ENCODE data around the gene ST3GAL4. TPM values are rescaled to one million over a fixed set of nuclear protein-coding genes. Genes with fewer than 3 reads are reported as not detected.

Gene ST3GAL4
- total and polyA plus RNA-seq, 9 of the 15 experiments (the other 6 are each of a cell fraction or from before 2014, with no cell fraction given) = 0.27 to 22.9 (median 10.5) TPM

DNA sequence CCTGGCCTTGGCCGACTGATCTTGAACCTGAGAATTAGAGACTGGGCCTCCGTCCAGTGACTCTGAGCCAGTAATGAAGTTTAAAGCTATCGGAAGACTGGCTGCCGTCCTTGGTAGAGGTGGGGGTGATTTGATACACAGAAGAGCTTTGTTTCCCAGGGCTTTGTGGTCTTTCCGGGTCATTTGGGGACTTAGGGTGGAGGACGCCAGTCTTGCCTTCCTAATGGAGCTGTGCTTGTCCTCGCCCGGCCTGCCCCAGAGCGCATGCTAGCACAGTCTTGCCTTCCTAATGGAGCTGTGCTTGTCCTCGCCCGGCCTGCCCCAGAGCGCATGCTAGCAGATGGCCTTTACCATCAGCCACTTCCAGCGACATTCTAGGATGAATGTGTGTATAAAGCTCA lies 65.8 kb downstream of the ST3GAL4 start:
- WGBS (ENCODE audit: insufficient coverage, low coverage, missing lambda C conversion rate) = 66% methylated on average over 13 of the region's 13 CpGs
- no peak for FAIRE-seq
- Histone ChIP-seq H3K27ac (ENCODE audit: extremely low read depth, low read depth, low read length) (no peak overlapping the region), H3K9me3 (replicated peaks; ENCODE audit: control insufficient read depth, insufficient read depth, low read depth, low read length) (no peaks in the 10 kb centered on the region), H3K27me3 (ENCODE audit: control insufficient read depth in 2 of 2, insufficient read depth in 2 of 2, low read length in 2 of 2) (peaks cover 25 to 41% of the 10 kb centered on the region in 2 experiments), H3K79me2 (ENCODE audit: control insufficient read depth, insufficient read depth, low read length) (no peaks in the 10 kb centered on the region), H4K20me1 (replicated peaks; ENCODE audit: control insufficient read depth, insufficient read depth, low read length) (peaks cover 56% of the 10 kb centered on the region), H3K9me1 (ENCODE audit: control insufficient read depth, insufficient read depth, low read length) (no peaks in the 10 kb centered on the region), H3K9ac (ENCODE audit: insufficient read depth in 1 of 2, low read depth in 2 of 2, low read length in 2 of 2) (no peak overlapping the region), H2AFZ (ENCODE audit: low read depth, low read length) (no peak overlapping the region), H3K4me1 (replicated peaks in 1 of 2; ENCODE audit: control insufficient read depth in 2 of 2, insufficient read depth in 2 of 2, low read length in 2 of 2) (peaks cover 9 to 13% of the 10 kb centered on the region in 2 experiments; a peak in 4 of 5 replicates), H3K4me3 (no peak overlapping the region), H3K4me2 (ENCODE audit: insufficient read depth, low read length) (no peak overlapping the region), H3K36me3 (ENCODE audit: control insufficient read depth, insufficient read depth, low read length) (no peaks in the 10 kb centered on the region)
- in situ Hi-C loops (cut with MboI) = loop anchor here (25.0 kb wide), 1 partner anchor 109 kb away; the partner anchor contains the start of gene DCPS
- TF ChIP-seq NR1H2 (CRISPR knock-in tag; IDR thresholded peaks at IDR 0.05) = no peak
- TF ChIP-seq, protein P1, sequence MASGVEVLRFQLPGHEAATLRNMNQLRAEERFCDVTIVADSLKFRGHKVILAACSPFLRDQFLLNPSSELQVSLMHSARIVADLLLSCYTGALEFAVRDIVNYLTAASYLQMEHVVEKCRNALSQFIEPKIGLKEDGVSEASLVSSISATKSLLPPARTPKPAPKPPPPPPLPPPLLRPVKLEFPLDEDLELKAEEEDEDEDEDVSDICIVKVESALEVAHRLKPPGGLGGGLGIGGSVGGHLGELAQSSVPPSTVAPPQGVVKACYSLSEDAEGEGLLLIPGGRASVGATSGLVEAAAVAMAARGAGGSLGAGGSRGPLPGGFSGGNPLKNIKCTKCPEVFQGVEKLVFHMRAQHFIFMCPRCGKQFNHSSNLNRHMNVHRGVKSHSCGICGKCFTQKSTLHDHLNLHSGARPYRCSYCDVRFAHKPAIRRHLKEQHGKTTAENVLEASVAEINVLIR (CRISPR knock-in tag; IDR thresholded peaks at IDR 0.05) = no peak
- TF ChIP-seq, protein P2, sequence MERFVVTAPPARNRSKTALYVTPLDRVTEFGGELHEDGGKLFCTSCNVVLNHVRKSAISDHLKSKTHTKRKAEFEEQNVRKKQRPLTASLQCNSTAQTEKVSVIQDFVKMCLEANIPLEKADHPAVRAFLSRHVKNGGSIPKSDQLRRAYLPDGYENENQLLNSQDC (CRISPR knock-in tag; IDR thresholded peaks at IDR 0.05) = no peak
- no peak for TF ChIP-seq KAT8 (IDR thresholded peaks at IDR 0.05; ENCODE audit: low read depth)
- no peak for TF ChIP-seq ZNF232 (CRISPR knock-in tag; IDR thresholded peaks at IDR 0.05)
- TF ChIP-seq HMGN3 (IDR thresholded peaks at IDR 0.05; ENCODE audit: borderline replicate concordance, extremely low read depth, insufficient read length, low read depth, low read length) = no peak
- TF ChIP-seq, protein P3, sequence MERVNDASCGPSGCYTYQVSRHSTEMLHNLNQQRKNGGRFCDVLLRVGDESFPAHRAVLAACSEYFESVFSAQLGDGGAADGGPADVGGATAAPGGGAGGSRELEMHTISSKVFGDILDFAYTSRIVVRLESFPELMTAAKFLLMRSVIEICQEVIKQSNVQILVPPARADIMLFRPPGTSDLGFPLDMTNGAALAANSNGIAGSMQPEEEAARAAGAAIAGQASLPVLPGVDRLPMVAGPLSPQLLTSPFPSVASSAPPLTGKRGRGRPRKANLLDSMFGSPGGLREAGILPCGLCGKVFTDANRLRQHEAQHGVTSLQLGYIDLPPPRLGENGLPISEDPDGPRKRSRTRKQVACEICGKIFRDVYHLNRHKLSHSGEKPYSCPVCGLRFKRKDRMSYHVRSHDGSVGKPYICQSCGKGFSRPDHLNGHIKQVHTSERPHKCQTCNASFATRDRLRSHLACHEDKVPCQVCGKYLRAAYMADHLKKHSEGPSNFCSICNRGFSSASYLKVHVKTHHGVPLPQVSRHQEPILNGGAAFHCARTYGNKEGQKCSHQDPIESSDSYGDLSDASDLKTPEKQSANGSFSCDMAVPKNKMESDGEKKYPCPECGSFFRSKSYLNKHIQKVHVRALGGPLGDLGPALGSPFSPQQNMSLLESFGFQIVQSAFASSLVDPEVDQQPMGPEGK (CRISPR knock-in tag; IDR thresholded peaks at IDR 0.05; ENCODE audit: borderline replicate concordance) = no peak
- TF ChIP-seq ZNF143 (CRISPR knock-in tag; IDR thresholded peaks at IDR 0.05) = no peak
- no peak for TF ChIP-seq CSDE1 (IDR thresholded peaks at IDR 0.05)
- TF ChIP-seq MEIS2 (IDR thresholded peaks at IDR 0.05; ENCODE audit: partially characterized antibody) = no peak
- TF ChIP-seq EP300 (IDR thresholded peaks at IDR 0.05; ENCODE audit: low read length) = no peak
- TF ChIP-seq TCFL5 (CRISPR knock-in tag; conservative IDR thresholded peaks at IDR 0.05) = no peak
- no peak for TF ChIP-seq ZKSCAN8 (CRISPR knock-in tag; IDR thresholded peaks at IDR 0.05)
- no peak for TF ChIP-seq ZC3H4 (CRISPR knock-in tag; IDR thresholded peaks at IDR 0.05; ENCODE audit: borderline replicate concordance)
- no peak for TF ChIP-seq KDM2B (CRISPR knock-in tag; IDR thresholded peaks at IDR 0.05)
- TF ChIP-seq, protein P4, sequence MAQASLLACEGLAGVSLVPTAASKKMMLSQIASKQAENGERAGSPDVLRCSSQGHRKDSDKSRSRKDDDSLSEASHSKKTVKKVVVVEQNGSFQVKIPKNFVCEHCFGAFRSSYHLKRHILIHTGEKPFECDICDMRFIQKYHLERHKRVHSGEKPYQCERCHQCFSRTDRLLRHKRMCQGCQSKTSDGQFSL (CRISPR knock-in tag; IDR thresholded peaks at IDR 0.05) = no peak
- TF ChIP-seq, protein P4 (tag; IDR thresholded peaks at IDR 0.05) = no peak
- TF ChIP-seq NONO (IDR thresholded peaks at IDR 0.05; ENCODE audit: low read depth in 2 of 2, low read length in 1 of 2) = no peak
- no peak for TF ChIP-seq MXI1 (IDR thresholded peaks at IDR 0.05; ENCODE audit: low read depth, low read length)
- no peak for TF ChIP-seq TEAD2 (tag; IDR thresholded peaks at IDR 0.05)
- no peak for TF ChIP-seq ZNF695 (CRISPR knock-in tag; IDR thresholded peaks at IDR 0.05)
- intact Hi-C loops (cut with micrococcal nuclease) = loop anchor here (2.0 to 5.0 kb wide), 3 partner anchors 66 to 109 kb away; partner anchors contain the start of gene ST3GAL4
- no peak for DNase-seq (ENCODE audit: extremely low read depth in 1 of 4, low spot score in 3 of 4)
- ATAC-seq = no peak
- BruUV-seq (replicated peaks) = no TSS peak
- POLR2A ChIA-PET = interaction anchor here (0.8 kb wide), 1 partner anchor 13 kb away, joined by 3 read pairs; no protein-coding TSS in a partner anchor
- CTCF ChIA-PET (ENCODE audit: low intra/inter-chr PET ratio) = no interaction called here

All from K562 (cell line).